GM12878 (cell line): ENCODE results near the gene XPO1. TPM values are rescaled to one million over a fixed set of nuclear protein-coding genes. Genes with fewer than 3 reads are reported as not detected.

ENCODE experiments used
- ASH2L ChIP-seq: fragments of 300-600, 200-600 bp; sonication (generic); IDR thresholded peaks from 2 replicates; pipeline ENCODE4 v1.6.1; 2017; ENCODE audit warnings: low read depth, mild to moderate bottlenecking, borderline replicate concordance
- ATF2 ChIP-seq: IDR thresholded peaks from 2 replicates; pipeline ENCODE4 v1.6.1; 2012; ENCODE audit warnings: low read length, inconsistent platforms
- ATF3 ChIP-seq: IDR thresholded peaks from 2 replicates; pipeline ENCODE4 v1.6.1; 2011; ENCODE audit warnings: low read depth, mild to moderate bottlenecking, low read length, moderate library complexity, borderline replicate concordance; ENCODE audit errors: extremely low read depth
- BCLAF1 ChIP-seq: fragments of 450-650 bp; IDR thresholded peaks from 2 replicates; pipeline ENCODE4 v1.6.1; 2017; ENCODE audit warnings: antibody characterized with exemption, mild to moderate bottlenecking, moderate library complexity
- BRCA1 ChIP-seq: IDR thresholded peaks from 2 replicates; pipeline ENCODE4 v1.6.1; 2011; ENCODE audit warnings: low read depth, low read length, improper control_type of control experiment
- CHD2 ChIP-seq: IDR thresholded peaks from 2 replicates; pipeline ENCODE4 v1.6.1; 2011; ENCODE audit warnings: low read depth, low read length, improper control_type of control experiment, borderline replicate concordance
- EGR1 ChIP-seq, 2 experiments: IDR thresholded peaks; 1 replicate in 1 of 2; 2 replicates in 1 of 2; pipeline ENCODE4 v1.6.1; 2011 to 2012; ENCODE audit warnings: low read depth in 2 of 2, low read length in 2 of 2, borderline replicate concordance in 1 of 2, mild to moderate bottlenecking in 1 of 2, moderate library complexity in 1 of 2
- EZH2 ChIP-seq: IDR thresholded peaks from 2 replicates; pipeline ENCODE4 v1.6.1; 2012; ENCODE audit warnings: low read depth, mild to moderate bottlenecking, control low read depth, inconsistent platforms, low read length, borderline replicate concordance; ENCODE audit not compliant: control insufficient read depth
- GABPA ChIP-seq: IDR thresholded peaks from 2 replicates; pipeline ENCODE4 v1.6.1; 2014; ENCODE audit warnings: antibody characterized with exemption, low read depth, mild to moderate bottlenecking, inconsistent platforms
- HDAC6 ChIP-seq: fragments of 200-600 bp; sonication (generic); IDR thresholded peaks from one replicate; pipeline ENCODE4 v1.8.0; 2017; ENCODE audit warnings: antibody characterized with exemption; ENCODE audit not compliant: unreplicated experiment
- IKZF1 ChIP-seq: fragments of 450-650 bp; conservative IDR thresholded peaks from 2 replicates; pipeline ENCODE4 v1.6.1; 2017; ENCODE audit warnings: antibody characterized with exemption, mild to moderate bottlenecking
- NFYA ChIP-seq: IDR thresholded peaks from 2 replicates; pipeline ENCODE4 v1.6.1; 2011; ENCODE audit warnings: low read depth, mild to moderate bottlenecking, low read length, improper control_type of control experiment, borderline replicate concordance
- NR2F1 ChIP-seq: fragments of 450-650 bp; conservative IDR thresholded peaks from 2 replicates; pipeline ENCODE4 v1.6.1; 2017; ENCODE audit warnings: mild to moderate bottlenecking
- NRF1 ChIP-seq: conservative IDR thresholded peaks from 2 replicates; pipeline ENCODE4 v1.6.1; 2011; ENCODE audit warnings: mild to moderate bottlenecking, low read depth, low read length, improper control_type of control experiment
- POLR2A ChIP-seq: IDR thresholded peaks from 2 replicates; pipeline ENCODE4 v1.6.1; 2011; ENCODE audit warnings: low read depth, mild to moderate bottlenecking, low read length
- SMAD5 ChIP-seq: IDR thresholded peaks from 2 replicates; pipeline ENCODE4 v1.6.1; 2016; ENCODE audit warnings: antibody characterized with exemption, low read depth
- SP1 ChIP-seq: IDR thresholded peaks from one replicate; pipeline ENCODE4 v1.6.1; 2011; ENCODE audit warnings: low read depth, low read length
- SRF ChIP-seq, 2 experiments: IDR thresholded peaks; 2 replicates each; pipeline ENCODE4 v1.6.1; 2011; ENCODE audit warnings: low read depth in 2 of 2, low read length in 2 of 2, mild to moderate bottlenecking in 1 of 2, moderate library complexity in 1 of 2
- WRNIP1 ChIP-seq: IDR thresholded peaks from 2 replicates; pipeline ENCODE4 v1.6.1; 2011; ENCODE audit warnings: low read depth, low read length, improper control_type of control experiment, borderline replicate concordance
- polyA plus RNA-seq, 11 experiments: library from polyadenylated mRNA; depleted of rRNA in 4 of 11; unstranded in 6 of 11; stranded (reverse) in 5 of 11; fragments of >200 nt; fragmentation: Nextera tagmentation in 4 of 11; fragmentation: Illumina TruSeq in 1 of 11; extraction: Ambion mirVana in 4 of 11; extraction: Trizol in 1 of 11; gene quantifications; 1 replicate in 1 of 11; 2 replicates in 10 of 11; pipeline versions ENCODE4 v1.2.1 to v1.2.3, GENCODE V29; 2011 to 2016; ENCODE audit warnings: inconsistent platforms in 2 of 11, missing spikeins in 2 of 11, low read depth in 1 of 11
- total RNA-seq, 4 experiments: library from RNA; depleted of rRNA in 3 of 4; stranded (reverse); fragments of >200 nt in 3 of 4; fragmentation: Illumina TruSeq in 1 of 4; extraction: Trizol in 1 of 4; gene quantifications; 2 replicates each; pipeline versions ENCODE4 v1.2.1 to v1.2.3, GENCODE V29; 2013 to 2021
- TF ChIP-seq, protein P1 (sequence below): IDR thresholded peaks from 2 replicates; pipeline ENCODE4 v1.6.1; 2012; ENCODE audit warnings: low read depth, low read length, improper control_type of control experiment
- TF ChIP-seq, protein P2 (sequence below): fragments of 450-650 bp; IDR thresholded peaks from 2 replicates; pipeline ENCODE4 v1.6.1; 2018; ENCODE audit warnings: borderline replicate concordance, mild to moderate bottlenecking; ENCODE audit not compliant: partially characterized antibody

The XPO1 gene
- total and polyA plus RNA-seq, 10 of the 15 experiments (the other 5 are each of a cell fraction or from before 2014, with no cell fraction given): 57.3 to 216 (median 153) TPM

DNA sequence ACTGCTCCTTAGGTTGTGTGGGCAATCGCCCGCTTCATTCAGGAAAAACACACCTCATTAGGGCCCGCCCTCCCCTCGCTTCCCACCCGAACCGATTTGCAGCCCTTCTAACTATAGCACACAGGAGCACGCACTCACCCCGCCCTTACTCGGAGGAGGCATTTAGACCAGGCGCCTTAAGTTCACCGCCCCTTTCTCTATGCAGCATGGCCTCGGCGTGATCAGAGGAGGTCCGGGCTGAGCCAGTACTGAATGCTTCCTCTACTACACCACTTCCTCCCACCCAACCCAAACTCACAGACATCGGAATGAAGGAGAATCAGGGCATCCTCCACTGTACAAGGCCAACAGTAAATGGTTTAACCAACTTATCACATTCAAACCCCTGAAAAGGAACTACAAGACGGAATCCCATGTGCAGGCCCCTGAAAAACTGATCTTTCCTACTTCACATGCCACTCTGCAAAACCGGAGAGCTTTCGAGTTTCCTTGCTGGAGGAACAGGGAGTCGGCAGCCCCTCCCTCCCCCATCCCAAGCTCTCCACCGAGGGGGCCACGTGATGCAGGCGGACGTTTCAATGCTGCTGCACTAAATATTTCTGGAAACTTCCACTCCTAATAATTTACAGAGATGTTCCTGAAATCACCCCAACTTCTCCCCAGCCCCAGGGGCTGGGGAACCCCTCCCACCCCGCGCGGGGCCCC is 1.4 kb downstream of the XPO1 start (continued):
- TF ChIP-seq, protein P1, sequence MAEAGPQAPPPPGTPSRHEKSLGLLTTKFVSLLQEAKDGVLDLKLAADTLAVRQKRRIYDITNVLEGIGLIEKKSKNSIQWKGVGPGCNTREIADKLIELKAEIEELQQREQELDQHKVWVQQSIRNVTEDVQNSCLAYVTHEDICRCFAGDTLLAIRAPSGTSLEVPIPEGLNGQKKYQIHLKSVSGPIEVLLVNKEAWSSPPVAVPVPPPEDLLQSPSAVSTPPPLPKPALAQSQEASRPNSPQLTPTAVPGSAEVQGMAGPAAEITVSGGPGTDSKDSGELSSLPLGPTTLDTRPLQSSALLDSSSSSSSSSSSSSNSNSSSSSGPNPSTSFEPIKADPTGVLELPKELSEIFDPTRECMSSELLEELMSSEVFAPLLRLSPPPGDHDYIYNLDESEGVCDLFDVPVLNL: no peak
- no peak for TF ChIP-seq BCLAF1
- 0 out of 3 replicates have a peak, but pooled peaks of 1 of the 2 experiments have one; percentile 14 for TF ChIP-seq EGR1 (IDR thresholded peaks at IDR 0.05; ENCODE audit: borderline replicate concordance in 1 of 2, low read depth in 2 of 2, low read length in 2 of 2)
- peak; percentile 61 for TF ChIP-seq IKZF1
- TF ChIP-seq NRF1: no peak
- TF ChIP-seq NR2F1: no peak
- TF ChIP-seq, protein P2, sequence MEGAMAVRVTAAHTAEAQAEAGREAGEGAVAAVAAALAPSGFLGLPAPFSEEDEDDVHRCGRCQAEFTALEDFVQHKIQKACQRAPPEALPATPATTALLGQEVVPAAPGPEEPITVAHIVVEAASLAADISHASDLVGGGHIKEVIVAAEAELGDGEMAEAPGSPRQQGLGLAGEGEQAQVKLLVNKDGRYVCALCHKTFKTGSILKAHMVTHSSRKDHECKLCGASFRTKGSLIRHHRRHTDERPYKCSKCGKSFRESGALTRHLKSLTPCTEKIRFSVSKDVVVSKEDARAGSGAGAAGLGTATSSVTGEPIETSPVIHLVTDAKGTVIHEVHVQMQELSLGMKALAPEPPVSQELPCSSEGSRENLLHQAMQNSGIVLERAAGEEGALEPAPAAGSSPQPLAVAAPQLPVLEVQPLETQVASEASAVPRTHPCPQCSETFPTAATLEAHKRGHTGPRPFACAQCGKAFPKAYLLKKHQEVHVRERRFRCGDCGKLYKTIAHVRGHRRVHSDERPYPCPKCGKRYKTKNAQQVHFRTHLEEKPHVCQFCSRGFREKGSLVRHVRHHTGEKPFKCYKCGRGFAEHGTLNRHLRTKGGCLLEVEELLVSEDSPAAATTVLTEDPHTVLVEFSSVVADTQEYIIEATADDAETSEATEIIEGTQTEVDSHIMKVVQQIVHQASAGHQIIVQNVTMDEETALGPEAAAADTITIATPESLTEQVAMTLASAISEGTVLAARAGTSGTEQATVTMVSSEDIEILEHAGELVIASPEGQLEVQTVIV: no peak
- TF ChIP-seq EZH2: no peak
- no peak for TF ChIP-seq SRF (IDR thresholded peaks at IDR 0.05; ENCODE audit: low read depth in 2 of 2, low read length in 2 of 2)
- TF ChIP-seq POLR2A: peak; percentile 89
- no peak for TF ChIP-seq ASH2L
- TF ChIP-seq CHD2: no peak
- no peak for TF ChIP-seq WRNIP1
- TF ChIP-seq HDAC6: no peak
- no peak for TF ChIP-seq NFYA
- TF ChIP-seq SMAD5: peak; percentile 55; the same call in 1 of the 2 replicates
- no peak for TF ChIP-seq ATF3
- no peak for TF ChIP-seq ATF2
- 0 out of 2 replicates have a peak, but pooled peaks have one; percentile 30 for TF ChIP-seq GABPA
- no peak for TF ChIP-seq BRCA1
- TF ChIP-seq SP1: peak; percentile 24
